HG03280 (cell line): Measurements from ENCODE around the gene XRN1.
"Not testable (repeated sequence)": the region's sequence is repeated elsewhere in the genome, so short reads cannot be mapped to it uniquely, and the experiment has no call there.

Experiments used
- ATAC-seq: cut with Tn5 transposase; IDR thresholded peaks from one replicate; pipeline ENCODE4 v1.9.1; 2021; ENCODE audit warnings: mild to moderate bottlenecking, moderate library complexity; ENCODE audit not compliant: unreplicated experiment

Gene XRN1, protein sequence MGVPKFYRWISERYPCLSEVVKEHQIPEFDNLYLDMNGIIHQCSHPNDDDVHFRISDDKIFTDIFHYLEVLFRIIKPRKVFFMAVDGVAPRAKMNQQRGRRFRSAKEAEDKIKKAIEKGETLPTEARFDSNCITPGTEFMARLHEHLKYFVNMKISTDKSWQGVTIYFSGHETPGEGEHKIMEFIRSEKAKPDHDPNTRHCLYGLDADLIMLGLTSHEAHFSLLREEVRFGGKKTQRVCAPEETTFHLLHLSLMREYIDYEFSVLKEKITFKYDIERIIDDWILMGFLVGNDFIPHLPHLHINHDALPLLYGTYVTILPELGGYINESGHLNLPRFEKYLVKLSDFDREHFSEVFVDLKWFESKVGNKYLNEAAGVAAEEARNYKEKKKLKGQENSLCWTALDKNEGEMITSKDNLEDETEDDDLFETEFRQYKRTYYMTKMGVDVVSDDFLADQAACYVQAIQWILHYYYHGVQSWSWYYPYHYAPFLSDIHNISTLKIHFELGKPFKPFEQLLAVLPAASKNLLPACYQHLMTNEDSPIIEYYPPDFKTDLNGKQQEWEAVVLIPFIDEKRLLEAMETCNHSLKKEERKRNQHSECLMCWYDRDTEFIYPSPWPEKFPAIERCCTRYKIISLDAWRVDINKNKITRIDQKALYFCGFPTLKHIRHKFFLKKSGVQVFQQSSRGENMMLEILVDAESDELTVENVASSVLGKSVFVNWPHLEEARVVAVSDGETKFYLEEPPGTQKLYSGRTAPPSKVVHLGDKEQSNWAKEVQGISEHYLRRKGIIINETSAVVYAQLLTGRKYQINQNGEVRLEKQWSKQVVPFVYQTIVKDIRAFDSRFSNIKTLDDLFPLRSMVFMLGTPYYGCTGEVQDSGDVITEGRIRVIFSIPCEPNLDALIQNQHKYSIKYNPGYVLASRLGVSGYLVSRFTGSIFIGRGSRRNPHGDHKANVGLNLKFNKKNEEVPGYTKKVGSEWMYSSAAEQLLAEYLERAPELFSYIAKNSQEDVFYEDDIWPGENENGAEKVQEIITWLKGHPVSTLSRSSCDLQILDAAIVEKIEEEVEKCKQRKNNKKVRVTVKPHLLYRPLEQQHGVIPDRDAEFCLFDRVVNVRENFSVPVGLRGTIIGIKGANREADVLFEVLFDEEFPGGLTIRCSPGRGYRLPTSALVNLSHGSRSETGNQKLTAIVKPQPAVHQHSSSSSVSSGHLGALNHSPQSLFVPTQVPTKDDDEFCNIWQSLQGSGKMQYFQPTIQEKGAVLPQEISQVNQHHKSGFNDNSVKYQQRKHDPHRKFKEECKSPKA (N-terminal part only)

DNA sequence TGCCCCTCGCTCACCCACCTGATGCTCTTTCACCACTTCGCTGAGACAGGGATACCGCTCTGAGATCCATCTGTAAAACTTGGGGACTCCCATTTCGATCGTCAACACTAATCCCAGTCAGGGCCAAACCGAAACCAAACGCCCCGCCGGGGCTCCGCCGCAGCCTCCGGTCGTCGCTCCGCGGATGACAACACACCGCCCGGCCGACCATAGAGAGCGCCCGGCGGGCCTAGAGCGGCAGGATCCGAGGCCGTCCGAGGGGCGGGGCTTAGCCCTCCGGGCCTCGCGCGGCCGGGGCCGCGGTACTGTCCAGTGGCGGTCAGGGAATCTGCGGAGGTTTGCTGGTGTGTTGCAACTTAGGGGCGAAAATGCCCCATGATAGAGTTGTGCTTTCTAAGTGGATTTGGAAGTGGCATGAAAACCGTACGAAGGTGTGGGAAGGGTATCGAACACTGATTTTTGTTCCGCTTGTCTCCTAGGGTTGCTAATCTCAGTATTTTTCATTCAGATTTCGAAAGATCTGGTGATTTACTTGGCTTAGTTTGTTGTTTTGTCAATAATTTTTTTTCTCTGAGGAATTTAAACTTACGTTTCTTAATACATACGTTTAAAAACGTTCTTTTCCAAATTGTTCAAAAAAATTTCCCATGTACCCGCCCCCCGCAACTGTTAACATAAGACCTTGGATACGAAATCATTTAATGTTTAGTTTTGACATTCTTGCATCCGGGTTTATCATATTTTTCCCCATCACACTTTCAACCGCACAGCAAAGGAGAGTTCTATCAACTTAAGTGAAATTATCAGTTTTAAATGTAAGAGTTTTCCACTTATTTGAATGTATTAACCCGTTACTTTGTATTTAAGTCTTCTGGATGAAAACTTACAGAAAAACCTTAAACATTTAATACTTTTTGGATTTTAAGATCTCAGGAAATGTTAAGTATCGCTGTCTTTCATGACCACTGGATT, at the start of gene XRN1:
XRN1 (minus strand) TSS at position 186 of the 972 bp plus-strand sequence; CDS start at position 93, 93 bp downstream.
- ATAC-seq = peak; percentile 86

DNA sequence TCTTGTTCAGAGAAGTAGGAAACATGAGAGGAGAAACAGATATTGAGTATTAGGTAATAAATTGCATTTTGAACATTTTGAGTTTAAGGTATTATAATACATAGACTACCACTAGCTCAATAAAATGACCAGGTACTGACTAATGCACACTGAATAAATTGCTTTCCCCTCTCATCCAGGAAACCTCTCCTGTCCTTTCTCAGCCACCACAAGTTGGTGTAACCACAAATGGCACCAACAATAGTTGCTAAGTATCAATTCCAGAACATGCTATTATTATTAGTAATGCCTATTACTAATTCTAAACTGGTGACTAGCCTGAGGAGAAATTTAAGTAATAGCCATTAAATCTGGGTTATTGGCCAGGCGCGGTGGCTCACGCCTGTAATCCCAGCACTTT, 47.3 kb upstream of the XRN1 start:
- no peak for ATAC-seq

DNA sequence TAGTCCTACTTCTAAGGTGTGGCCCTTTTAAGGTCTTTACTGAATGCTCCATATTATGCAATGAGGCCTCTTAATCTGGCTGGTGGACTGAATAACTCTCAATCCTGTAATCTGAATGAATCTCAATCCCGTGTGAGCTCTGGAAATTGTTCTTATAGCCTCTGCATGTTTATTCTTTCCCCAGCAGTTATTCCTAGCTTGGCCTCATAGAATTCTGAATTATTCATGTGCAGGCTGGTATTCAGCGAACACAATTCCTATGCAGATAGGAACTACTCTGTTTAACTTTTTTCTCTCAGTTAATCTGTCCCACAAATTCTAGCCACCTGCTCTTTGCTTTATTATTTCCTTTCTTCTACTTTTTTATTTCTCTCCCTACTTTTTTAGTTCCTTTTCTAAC, 44.3 kb upstream of the XRN1 start:
- no peak for ATAC-seq

DNA sequence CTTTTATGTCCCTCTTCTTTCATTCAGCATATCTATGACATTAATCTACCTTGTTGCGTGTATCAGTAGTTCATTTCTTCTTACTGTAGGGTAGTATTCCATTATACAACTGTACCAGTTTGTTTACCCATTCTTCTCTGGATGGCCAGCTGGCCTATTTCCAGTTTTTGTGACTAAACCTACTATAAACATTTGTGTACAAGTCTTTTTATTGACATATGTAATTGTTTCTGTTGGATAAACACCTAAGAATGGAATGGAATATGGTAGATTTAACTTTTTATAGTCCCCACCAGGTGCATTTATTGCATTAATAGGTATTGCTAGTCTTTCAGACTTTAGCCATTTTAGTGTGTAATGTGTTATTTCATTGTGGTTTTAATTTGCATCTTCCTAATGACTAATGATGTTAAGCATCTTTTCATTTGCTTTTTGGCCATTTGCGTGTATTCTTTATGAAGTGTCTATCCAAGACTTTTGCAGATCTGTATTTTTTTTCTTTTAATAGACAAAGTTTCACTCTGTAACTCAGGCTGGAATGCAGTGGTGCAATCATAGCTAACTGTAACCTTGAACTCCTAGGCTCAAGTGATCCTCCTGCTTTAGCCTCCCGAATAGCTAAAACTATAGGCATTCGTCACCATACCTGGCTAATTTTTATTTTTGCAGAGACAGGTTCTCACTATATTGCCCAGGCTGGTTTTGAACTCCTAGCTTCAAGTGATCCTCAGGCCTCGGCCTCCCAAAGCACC, 41.9 kb upstream of the XRN1 start:
- ATAC-seq = no peak

DNA sequence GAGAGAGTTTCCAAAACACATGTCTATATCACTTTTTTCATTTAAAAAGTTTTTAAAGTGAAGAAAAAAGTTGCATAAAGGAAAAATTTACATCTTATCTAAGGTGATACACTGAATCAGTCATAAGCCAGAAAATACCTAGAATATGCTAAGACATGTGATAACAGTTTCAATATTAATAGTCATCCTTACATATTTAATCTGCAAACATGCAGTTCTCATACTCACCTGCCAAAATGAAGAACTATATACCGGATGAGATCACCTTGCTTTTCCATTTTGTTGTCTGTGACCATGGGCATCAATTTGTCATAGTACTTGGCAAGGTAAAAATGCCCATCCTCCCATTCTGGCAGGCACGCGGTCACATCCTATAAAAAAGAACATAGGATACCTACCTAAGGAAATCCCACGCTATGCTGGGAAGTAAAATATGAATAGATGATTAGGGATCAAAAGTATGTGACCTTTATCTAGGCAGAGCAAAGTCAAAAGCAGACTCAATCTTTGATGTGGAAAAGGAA, 37.1 kb upstream of the XRN1 start:
- ATAC-seq = no peak

DNA sequence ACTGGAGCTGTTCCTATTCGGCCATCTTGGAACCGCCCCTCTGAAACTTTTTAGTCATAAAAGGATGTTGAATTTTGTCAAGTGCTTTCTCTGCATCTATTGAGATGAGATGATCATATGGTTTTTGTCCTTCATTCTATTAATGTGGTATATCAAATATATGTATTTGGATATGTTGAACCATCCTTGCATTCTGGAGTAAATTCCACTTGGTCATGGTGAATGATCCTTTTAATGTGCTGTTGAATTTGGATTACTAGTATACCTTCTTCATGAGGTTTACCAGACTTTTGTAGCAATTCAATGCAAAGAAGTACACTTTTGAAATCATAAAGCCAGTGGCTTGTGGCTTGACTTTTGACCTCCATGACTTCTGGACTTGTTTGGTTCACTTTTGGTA, 33.4 kb upstream of the XRN1 start:
- ATAC-seq = no peak

DNA sequence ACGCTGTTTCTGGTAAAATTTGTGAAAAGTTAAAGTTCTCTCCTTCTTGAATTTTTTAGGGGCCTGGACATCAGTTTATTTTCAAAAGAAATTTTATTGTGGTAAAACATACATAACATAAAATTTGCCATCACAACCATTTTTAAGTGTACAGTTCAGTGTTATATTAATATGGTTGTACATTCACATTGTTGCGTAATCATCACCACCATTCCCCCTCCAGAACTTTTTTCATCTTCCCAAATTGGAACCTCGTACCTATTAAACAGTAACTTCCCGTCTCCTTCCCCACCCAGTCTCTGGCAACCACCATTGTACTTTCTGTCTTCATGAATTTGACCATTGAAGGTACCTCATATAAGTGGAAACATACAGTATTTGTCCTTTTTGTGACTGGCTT, 23.0 kb upstream of the XRN1 start:
- no peak for ATAC-seq

DNA sequence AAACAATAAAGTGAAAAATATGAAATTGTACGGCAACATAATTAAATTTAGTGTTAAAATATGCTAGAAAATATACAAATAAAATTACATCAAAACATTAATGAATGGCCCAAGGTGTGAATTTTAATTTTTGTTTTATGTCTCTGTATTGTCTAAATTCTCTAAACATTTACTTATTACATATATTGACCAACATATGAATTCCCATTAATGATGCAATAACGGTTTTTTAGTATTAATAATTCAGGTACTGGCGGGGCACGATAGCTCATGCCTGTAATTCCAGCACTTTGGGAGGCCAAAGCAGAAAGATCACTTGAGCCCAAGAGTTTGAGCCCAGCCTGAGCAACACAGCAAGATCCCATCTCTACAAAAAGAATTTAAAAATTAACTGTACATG, 20.6 kb upstream of the XRN1 start:
- ATAC-seq = no peak

DNA sequence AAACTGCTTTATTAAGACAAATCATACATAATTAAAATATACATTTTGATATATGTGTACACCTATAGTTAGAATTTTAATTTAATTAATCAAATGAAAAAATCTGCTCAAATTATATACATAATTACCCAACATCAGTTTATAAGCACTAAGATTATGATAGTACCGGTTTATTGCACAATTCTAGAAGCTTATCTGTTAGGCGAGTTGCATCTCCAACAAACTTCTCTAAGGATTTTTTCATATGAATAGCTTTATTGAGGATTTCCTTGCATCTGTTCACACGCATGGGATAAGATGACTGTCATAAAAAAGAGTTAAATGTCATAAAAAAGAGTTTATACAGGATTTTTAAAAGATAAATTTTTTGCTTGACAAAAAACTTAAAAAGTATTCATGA, 19.9 kb upstream of the XRN1 start:
- ATAC-seq = no peak

DNA sequence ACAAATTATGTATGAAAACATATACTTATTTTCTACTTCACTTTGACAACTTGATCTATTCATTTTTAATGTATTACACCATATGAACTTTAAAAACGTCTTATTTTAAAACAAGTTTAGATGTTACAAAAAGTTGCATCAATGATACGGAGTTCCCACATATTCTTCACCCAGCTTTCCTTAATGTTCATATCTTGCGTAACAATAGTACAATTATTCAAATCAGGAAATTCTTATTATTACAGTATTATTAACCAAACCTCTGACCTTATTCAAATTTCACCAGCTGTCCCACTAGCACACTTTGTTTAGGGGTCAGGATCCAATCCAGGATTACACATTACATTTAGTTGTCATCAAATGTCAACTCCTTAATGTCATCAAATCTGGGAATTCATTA, 12.9 kb upstream of the XRN1 start:
- ATAC-seq = no peak

DNA sequence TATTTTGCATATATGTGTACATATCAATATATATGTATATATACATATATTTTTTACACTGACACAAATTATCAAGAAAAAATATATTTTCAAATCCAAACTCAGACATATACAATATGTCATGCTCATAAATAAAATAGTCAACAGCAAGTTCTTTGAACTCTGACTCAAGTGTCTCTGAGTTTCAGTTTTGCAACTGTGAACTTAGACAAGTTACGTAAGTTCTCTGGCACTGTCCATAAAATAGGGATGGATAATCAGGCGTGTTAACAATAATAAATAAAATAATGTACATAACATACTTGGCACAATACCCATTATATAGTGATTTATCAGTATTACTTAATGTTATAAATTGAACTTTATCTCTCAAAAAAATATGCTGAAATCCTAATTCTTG, 12.1 kb upstream of the XRN1 start:
- no peak for ATAC-seq

DNA sequence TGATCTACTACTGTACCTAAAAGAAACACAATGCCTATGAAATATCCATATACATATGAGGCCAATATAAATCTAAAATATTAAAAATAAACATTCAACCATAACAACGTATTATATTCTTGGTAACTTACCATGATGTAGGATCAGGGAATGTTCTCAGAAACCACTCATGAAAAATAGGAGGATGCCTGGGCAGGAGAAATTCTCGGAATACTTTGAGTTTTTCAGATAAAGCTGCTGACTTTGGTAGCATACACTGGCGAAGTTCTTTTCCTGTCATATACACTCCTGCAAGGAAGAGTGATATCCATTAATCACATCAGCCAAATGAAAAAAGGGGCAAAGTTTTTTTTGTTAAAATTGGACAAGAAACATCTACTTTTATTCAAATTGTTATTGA, 11.3 kb upstream of the XRN1 start:
- ATAC-seq = no peak

DNA sequence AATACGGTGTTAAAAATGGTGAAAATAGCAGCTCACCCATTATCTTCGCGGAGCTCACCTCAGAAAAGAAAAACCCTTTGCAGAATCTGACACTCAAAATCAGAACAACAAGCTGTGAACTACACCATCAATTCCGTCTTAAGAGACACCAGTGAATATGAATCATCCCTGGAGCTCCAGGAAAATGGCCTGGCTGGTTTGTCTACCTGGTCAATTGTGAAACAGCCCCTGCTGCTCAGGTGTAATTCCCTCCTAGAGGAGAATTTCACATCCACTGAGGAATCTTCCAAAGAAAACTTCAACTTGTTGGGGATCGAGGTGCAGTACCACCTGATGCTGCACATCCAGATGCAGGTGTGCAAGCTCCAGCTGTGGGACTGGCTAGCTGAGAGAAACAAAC, 3.0 kb upstream of the XRN1 start:
- ATAC-seq = no peak

DNA sequence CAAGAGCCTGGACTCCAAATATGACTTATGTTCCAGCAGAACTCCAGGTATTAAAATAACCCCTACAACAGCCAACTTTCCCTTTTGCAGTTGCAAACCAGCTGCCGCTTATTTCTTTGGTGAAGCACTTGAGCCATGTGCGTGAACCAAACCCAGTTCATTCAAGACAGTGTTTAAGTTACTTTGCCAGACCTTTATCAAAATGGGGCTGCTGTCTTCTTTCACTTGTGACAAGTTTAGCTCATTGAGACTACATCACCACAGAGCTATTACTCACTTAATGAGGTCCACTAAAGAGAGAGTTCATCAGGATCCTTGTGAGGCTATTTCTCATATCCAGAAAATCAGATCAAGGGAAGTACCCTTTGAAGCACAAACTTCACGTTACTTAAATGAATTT, 2.4 kb upstream of the XRN1 start:
- ATAC-seq = no peak

DNA sequence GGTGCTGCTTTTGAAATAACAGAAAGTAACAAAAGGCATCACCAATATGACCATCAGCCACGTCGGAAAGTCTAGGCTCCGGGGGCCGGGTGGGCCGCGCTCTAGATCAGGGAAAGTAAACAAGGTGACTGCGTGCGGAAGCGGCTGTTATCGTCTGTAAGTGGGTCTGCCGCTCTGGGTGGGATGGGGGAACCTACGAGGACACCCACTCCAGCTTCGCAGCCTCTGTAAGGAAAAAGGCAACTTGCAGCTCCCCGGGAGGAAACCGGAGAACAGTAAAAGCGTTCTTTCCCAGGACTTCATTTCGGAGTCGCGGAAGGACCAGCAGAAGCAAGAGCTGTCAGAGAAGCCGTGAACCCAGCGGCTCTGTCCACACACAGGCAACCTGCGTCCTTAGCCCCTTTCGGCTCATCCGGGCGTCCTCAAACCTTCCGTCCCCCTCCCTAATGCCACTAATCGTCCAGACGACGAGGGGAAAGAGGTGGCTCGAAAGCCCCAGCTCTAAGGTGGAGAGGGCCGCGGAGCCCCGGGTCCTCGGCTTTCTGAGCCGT, 461 bp downstream of the XRN1 start:
- peak; percentile 24 for ATAC-seq

DNA sequence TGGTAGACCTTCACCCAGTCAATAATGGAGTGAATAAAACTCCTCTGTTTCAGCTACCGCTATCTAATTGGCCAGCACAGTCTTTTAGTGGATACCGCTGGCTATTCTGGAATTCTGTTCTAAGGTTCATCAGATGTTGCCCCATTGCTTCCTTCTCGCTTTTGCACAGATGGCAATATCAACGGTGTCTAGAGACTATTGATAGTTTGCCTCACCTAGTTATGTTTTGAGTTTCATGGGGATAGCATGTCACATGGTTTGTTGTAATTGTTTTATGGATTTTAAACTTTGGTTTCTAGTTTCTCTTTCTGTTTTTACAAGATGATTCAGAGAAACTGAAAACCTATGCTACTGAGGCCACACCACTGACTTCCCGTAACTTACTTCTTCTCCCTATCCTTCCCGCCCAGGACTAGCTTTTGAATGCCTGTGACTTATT, 2.0 kb downstream of the XRN1 start:
- ATAC-seq = peak; percentile 41

DNA sequence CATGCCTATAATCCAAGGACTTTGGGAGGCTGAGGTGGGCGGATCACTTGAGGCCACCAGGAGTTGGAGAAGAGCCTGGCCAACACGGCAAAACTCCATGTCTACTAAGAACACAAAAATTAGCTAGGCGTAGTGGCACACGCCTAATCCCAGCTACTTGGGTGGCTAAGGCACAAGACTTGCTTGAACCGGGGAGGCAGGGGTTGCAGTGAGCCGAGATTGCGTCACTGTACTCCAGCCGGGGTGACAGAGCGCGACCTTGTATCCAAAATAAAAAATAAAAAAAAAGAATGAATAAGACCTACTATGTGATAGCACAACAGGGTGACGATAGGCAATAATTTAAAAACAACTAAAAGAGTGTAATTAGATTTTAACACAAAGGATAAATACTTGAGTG, 3.5 kb downstream of the XRN1 start:
- ATAC-seq = no peak

DNA sequence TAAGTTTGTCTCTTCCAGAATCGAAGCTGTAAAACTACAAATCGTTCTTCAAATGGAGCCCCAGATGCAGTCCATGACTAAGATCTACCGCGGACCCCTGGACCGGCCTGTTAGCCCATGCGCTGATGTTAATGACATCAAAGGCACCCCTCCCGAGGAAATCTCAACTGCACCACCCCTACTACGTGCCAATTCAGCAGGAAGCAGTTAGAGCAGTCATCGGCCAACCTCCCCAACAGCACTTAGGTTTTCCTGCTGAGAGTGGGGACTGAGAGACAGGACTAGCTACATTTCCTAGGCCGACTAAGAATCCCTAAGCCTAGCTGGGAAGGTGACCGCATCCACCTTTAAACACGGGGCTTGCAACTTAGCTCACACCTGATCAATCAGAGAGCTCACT, 4.8 kb downstream of the XRN1 start:
- not testable (repeated sequence) for ATAC-seq
